ENCODE data around the gene NPAS3. TPM values are rescaled to one million over a fixed set of nuclear protein-coding genes. Genes with fewer than 3 reads are reported as not detected.

NPAS3 gene
- total and polyA plus RNA-seq, 2 of the 8 experiments (the other 6 are each of a cell fraction or from before 2014, with no cell fraction given), result 0.11 to 0.60 TPM

GRCh38 chr14:33061667-33062325 is 123.1 kb downstream of the NPAS3 start (continued):
- TF ChIP-seq CHD7 (IDR thresholded peaks at IDR 0.05; ENCODE audit: insufficient replicate concordance, low read length) (no peak), CBX5 (IDR thresholded peaks at IDR 0.05; ENCODE audit: low read depth, low read length) (no peak)

Measured in H1 (cell line).